SK-N-SH (cell line): Measurements from ENCODE around the gene FKBP8. TPM values are rescaled to one million over a fixed set of nuclear protein-coding genes. Genes with fewer than 3 reads are reported as not detected.

Source experiments
- CTCF ChIA-PET: fragments of 300-600, 350-600 bp; formaldehyde crosslinking; extraction: SDS; loops from one replicate; lab custom pipeline; 2021; lab: Yijun Ruan, JAX
- POLR2A ChIA-PET: fragments of 350-600 bp; sonication (Branson Sonifier 250); formaldehyde crosslinking; extraction: SDS; loops from one replicate; lab custom pipeline; 2020; ENCODE audit warnings: antibody characterized with exemption, inconsistent platforms; lab: Yijun Ruan, JAX
- DNase-seq: peaks from one replicate; pipeline ENCODE4 v3.0.0; 2012
- H2AFZ ChIP-seq: fragments of 200-600 bp; sonication (generic); 2 replicates; pipeline ENCODE4 v1.8.1; 2016; ENCODE audit warnings: antibody characterized with exemption, mild to moderate bottlenecking, low read depth
- H3F3A ChIP-seq: fragments of 200-600 bp; sonication (generic); replicated peaks from 2 replicates; pipeline ENCODE3; 2016; ENCODE audit warnings: antibody characterized with exemption, mild to moderate bottlenecking; ENCODE audit not compliant: insufficient read depth
- H3K27ac ChIP-seq, 2 experiments: fragments of 200-500 bp in 1 of 2; fragments of 200-600 bp in 1 of 2; sonication (Bioruptor generic) in 1 of 2; sonication (generic), shearing (Covaris generic) in 1 of 2; 2 replicates each; pipeline versions ENCODE4 v1.5.1 to v1.6.1; 2014 to 2016; ENCODE audit warnings: low read depth in 2 of 2, inconsistent platforms in 1 of 2, low read length in 1 of 2, mild to moderate bottlenecking in 1 of 2, mixed read lengths in 1 of 2
- H3K27me3 ChIP-seq: fragments of 200-600 bp; sonication (generic), shearing (Covaris generic); 2 replicates; pipeline ENCODE4 v1.6.1; 2016; ENCODE audit warnings: mixed run types; ENCODE audit not compliant: insufficient read depth
- H3K36me3 ChIP-seq, 2 experiments: fragments of 200-500 bp in 1 of 2; fragments of 200-600 bp in 1 of 2; sonication (Bioruptor generic) in 1 of 2; sonication (generic) in 1 of 2; replicated peaks in 1 of 2; 2 replicates each; pipeline versions ENCODE3 to v1.5.1; 2014 to 2016; ENCODE audit warnings: low read length in 1 of 2, mild to moderate bottlenecking in 1 of 2; ENCODE audit not compliant: insufficient read depth in 2 of 2, control insufficient read depth in 1 of 2
- H3K4me1 ChIP-seq, 2 experiments: fragments of 200-500 bp in 1 of 2; fragments of 200-600 bp in 1 of 2; sonication (Bioruptor generic) in 1 of 2; sonication (generic), shearing (Covaris generic) in 1 of 2; 2 replicates each; pipeline versions ENCODE4 v1.5.1 to v1.6.1; 2014 to 2016; ENCODE audit warnings: low read depth in 1 of 2, low read length in 1 of 2, mixed run types in 1 of 2; ENCODE audit not compliant: insufficient read depth in 2 of 2, control insufficient read depth in 1 of 2
- H3K4me2 ChIP-seq: fragments of 200-600 bp; sonication (generic), shearing (Covaris generic); 2 replicates; pipeline ENCODE4 v1.6.1; 2017; ENCODE audit warnings: mixed run types
- H3K4me3 ChIP-seq, 2 experiments: fragments of 200-500 bp in 1 of 2; fragments of 200-600 bp in 1 of 2; sonication (Bioruptor generic) in 1 of 2; sonication (generic), shearing (Covaris generic) in 1 of 2; 2 replicates each; pipeline versions ENCODE4 v1.5.1 to v1.8.1; 2014 to 2016; ENCODE audit warnings: low read depth in 2 of 2, inconsistent platforms in 1 of 2, low read length in 1 of 2, mild to moderate bottlenecking in 1 of 2, mixed read lengths in 1 of 2, moderate library complexity in 1 of 2
- H3K79me2 ChIP-seq: fragments of 200-600 bp; sonication (generic); 2 replicates; pipeline ENCODE4 v1.8.1; 2017; ENCODE audit warnings: mild to moderate bottlenecking; ENCODE audit not compliant: insufficient read depth
- H3K9ac ChIP-seq: fragments of 200-600 bp; sonication (generic); 2 replicates; pipeline ENCODE4 v1.6.1; 2017; ENCODE audit warnings: mixed run types
- H3K9me2 ChIP-seq: fragments of 200-600 bp; sonication (generic); 2 replicates; pipeline ENCODE4 v1.6.1; 2017; ENCODE audit warnings: mixed run types
- H3K9me3 ChIP-seq: fragments of 200-600 bp; sonication (generic); 2 replicates; pipeline ENCODE4 v1.6.1; 2017; ENCODE audit warnings: mixed run types, mild to moderate bottlenecking, moderate library complexity
- H4K20me1 ChIP-seq: fragments of 200-600 bp; sonication (generic); 2 replicates; pipeline ENCODE4 v1.6.1; 2017; ENCODE audit warnings: mild to moderate bottlenecking, mixed run types; ENCODE audit not compliant: insufficient read depth
- FOSL2 ChIP-seq: IDR thresholded peaks from 2 replicates; pipeline ENCODE4 v1.4.0; 2012; ENCODE audit warnings: low read depth, mild to moderate bottlenecking, moderate library complexity, borderline replicate concordance
- FOXM1 ChIP-seq: IDR thresholded peaks from 2 replicates; pipeline ENCODE4 v1.4.0; 2012; ENCODE audit warnings: low read depth, mild to moderate bottlenecking
- RAD21 ChIP-seq: IDR thresholded peaks from 2 replicates; pipeline ENCODE4 v1.6.1; 2012; ENCODE audit warnings: mild to moderate bottlenecking, low read length
- SMC3 ChIP-seq: IDR thresholded peaks from 2 replicates; pipeline ENCODE4 v1.6.1; 2012; ENCODE audit warnings: low read depth, low read length, improper control_type of control experiment
- WGBS: methylation state at CpG from one replicate; pipeline ENCODE4 v1.1.6; 2017; ENCODE audit warnings: low lambda C conversion rate; 5-methylcytosine and 5-hydroxymethylcytosine counted together
- polyA plus RNA-seq, 3 experiments: library from polyadenylated mRNA; depleted of rRNA; stranded (reverse); fragments of >200 nt; gene quantifications; 2 replicates each; pipeline ENCODE4 v1.2.3, GENCODE V29; 2012
- TF ChIP-seq, protein P1 (sequence below): fragments of 200-600 bp; sonication (generic); IDR thresholded peaks from 2 replicates; pipeline ENCODE4 v1.6.1; 2017; ENCODE audit warnings: antibody characterized with exemption, mild to moderate bottlenecking, moderate library complexity
- TF ChIP-seq, protein P2 (sequence below): fragments of 150-350 bp; IDR thresholded peaks from 2 replicates; pipeline ENCODE4 v1.6.1; 2017; ENCODE audit warnings: antibody characterized with exemption, low read length, low read depth, borderline replicate concordance

The FKBP8 gene
- polyA plus RNA-seq, 1 of the 3 experiments (the other 2 are of a cell fraction), result 273 TPM

DNA sequence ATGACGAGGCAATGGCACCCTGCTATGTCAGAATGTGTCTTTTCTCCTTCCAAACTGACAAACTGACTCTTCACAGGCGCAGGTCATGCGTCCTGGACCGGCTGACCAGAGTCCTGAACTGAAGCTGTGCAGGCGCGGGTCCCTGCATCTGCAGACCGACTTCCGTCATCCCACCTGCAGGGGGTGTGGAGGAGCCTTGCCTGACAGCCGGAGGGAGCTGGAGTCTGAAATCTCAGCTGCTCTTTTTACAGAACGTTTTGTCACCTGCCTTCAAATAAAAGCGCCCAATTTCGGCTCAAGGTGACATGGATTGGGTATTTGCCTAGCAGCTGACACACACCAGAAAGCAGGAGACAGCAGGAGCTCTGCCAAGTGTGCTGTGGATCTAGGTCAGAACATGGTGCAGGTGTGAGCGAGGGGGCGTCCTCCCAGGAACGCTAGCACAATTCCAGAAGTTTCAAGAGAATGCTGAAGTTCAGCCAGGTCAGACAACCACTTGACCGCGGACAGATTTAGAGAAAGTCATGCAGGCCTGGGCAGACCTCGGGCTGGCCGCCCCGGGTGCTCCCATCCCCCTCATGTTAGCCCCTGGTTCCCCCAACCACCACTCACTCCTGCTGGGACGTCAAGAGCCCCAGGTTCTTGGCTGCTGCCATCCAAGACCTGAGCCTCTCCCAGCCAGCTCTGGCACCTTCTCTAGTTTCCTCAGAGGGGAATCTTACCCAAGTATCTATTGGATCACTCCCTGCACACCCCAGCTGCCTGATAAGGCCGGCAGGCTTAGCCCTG lies 54.3 kb downstream of the FKBP8 start:
- Histone ChIP-seq H2AFZ (no peak overlapping the region), H3K9me2 (no peaks in the 10 kb centered on the region), H3K4me1 (peaks cover 14 to 51% of the 10 kb centered on the region in 2 experiments; a peak in 2 of 4 replicates), H3K9ac (no peak overlapping the region), H4K20me1 (peaks cover 94% of the 10 kb centered on the region), H3K36me3 (no peaks in the 10 kb centered on the region), H3K27ac (no peak overlapping the region), H3K4me2 (no peak overlapping the region), H3F3A (no peaks in the 10 kb centered on the region), H3K79me2 (peaks cover 87% of the 10 kb centered on the region), H3K9me3 (no peaks in the 10 kb centered on the region), H3K4me3 (no peak overlapping the region), H3K27me3 (no peaks in the 10 kb centered on the region)
- POLR2A ChIA-PET, result interaction anchor here (1.9 kb wide), 1 partner anchor 83 kb away, joined by 10 read pairs; the partner anchor contains the start of gene UBA52
- TF ChIP-seq, protein P1, sequence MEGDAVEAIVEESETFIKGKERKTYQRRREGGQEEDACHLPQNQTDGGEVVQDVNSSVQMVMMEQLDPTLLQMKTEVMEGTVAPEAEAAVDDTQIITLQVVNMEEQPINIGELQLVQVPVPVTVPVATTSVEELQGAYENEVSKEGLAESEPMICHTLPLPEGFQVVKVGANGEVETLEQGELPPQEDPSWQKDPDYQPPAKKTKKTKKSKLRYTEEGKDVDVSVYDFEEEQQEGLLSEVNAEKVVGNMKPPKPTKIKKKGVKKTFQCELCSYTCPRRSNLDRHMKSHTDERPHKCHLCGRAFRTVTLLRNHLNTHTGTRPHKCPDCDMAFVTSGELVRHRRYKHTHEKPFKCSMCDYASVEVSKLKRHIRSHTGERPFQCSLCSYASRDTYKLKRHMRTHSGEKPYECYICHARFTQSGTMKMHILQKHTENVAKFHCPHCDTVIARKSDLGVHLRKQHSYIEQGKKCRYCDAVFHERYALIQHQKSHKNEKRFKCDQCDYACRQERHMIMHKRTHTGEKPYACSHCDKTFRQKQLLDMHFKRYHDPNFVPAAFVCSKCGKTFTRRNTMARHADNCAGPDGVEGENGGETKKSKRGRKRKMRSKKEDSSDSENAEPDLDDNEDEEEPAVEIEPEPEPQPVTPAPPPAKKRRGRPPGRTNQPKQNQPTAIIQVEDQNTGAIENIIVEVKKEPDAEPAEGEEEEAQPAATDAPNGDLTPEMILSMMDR, result peak; percentile 26
- TF ChIP-seq FOSL2 (no peak), FOXM1 (no peak), RAD21 (peak; percentile 65), SMC3 (peak; percentile 41; the same call in 1 of the 2 replicates)
- DNase-seq, result peak; percentile 78
- CTCF ChIA-PET, result interaction anchor here (0.6 to 4.7 kb wide), 23 partner anchors 9 to 1263 kb away, joined by 3 to 29 read pairs (median 6); partner anchors contain the start of genes ELL, FKBP8, KXD1 and OCEL1
- 81% methylated on average over 16 of the region's 22 CpGs for WGBS

DNA sequence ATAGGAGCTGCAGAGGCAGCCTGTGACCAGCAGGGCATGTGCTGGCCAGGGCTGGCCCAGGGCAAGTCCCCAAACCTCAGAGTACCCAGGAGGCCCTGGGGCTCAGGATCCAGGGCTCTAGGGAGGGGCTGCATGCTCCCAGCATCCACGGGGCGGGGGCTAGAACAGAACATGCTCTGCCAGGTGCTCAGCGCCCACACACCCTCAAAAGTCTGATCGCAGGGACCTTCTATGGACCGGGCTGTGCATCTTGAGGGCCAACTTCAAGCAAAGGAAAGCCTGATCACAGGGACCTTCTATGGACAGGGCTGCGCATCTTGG lies 55.0 kb downstream of the FKBP8 start:
- 92% methylated on average over 4 of the region's 6 CpGs for WGBS
- peaks cover 86% of the 10 kb centered on the region for H3K79me2 ChIP-seq
- no peaks in the 10 kb centered on the region for H3K9me3 ChIP-seq
- no peak overlapping the region for H3K4me3 ChIP-seq
- H3K9me2 ChIP-seq, result no peaks in the 10 kb centered on the region
- no peaks in the 10 kb centered on the region for H3F3A ChIP-seq
- no peak overlapping the region for H3K27ac ChIP-seq
- TF ChIP-seq, protein P2, sequence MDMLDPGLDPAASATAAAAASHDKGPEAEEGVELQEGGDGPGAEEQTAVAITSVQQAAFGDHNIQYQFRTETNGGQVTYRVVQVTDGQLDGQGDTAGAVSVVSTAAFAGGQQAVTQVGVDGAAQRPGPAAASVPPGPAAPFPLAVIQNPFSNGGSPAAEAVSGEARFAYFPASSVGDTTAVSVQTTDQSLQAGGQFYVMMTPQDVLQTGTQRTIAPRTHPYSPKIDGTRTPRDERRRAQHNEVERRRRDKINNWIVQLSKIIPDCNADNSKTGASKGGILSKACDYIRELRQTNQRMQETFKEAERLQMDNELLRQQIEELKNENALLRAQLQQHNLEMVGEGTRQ, result no peak
- TF ChIP-seq, protein P1, result peak; percentile 19; the same call in 1 of the 2 replicates
- peaks cover 90% of the 10 kb centered on the region for H4K20me1 ChIP-seq
- DNase-seq, result peak; percentile 62
- no peaks in the 10 kb centered on the region for H3K27me3 ChIP-seq
- H2AFZ ChIP-seq, result no peak overlapping the region
- ChIA-PET CTCF (interaction anchor here (0.7 to 4.7 kb wide), 21 partner anchors 8 to 367 kb away, joined by 3 to 29 read pairs (median 7); partner anchors contain the start of genes ELL, FKBP8, KXD1 and REX1BD), POLR2A (interaction anchor here (1.9 kb wide), 1 partner anchor 83 kb away, joined by 10 read pairs; the partner anchor contains the start of gene UBA52)
- no peak overlapping the region for H3K4me2 ChIP-seq
- H3K9ac ChIP-seq, result no peak overlapping the region
- H3K4me1 ChIP-seq, result peaks cover 14 to 49% of the 10 kb centered on the region in 2 experiments; a peak in 2 of 4 replicates
- H3K36me3 ChIP-seq, result no peaks in the 10 kb centered on the region
